Mesenchymal stem cell (in vitro differentiated cells and primary cell): ENCODE results near the gene FBXO7.

ENCODE experiments used
- DNase-seq: peaks from one replicate; pipeline ENCODE4 v3.0.0-alpha.2; 2013
- H2AFZ ChIP-seq: one replicate; pipeline ENCODE4 v1.6.1; 2013; ENCODE audit warnings: low read depth, mild to moderate bottlenecking, control low read depth, inconsistent platforms, low read length, moderate library complexity
- H2AK5ac ChIP-seq: 2 replicates; pipeline ENCODE4 v1.6.1; 2013; ENCODE audit warnings: low read length, moderate library complexity, mild to moderate bottlenecking, inconsistent platforms; ENCODE audit not compliant: severe bottlenecking
- H2BK120ac ChIP-seq: one replicate; pipeline ENCODE4 v1.6.1; 2013; ENCODE audit warnings: low read depth, mild to moderate bottlenecking, inconsistent platforms, low read length, moderate library complexity
- H2BK12ac ChIP-seq, 2 experiments: one replicate each; pipeline ENCODE4 v1.6.1; 2013; ENCODE audit warnings: inconsistent platforms in 2 of 2, low read length in 2 of 2, mild to moderate bottlenecking in 2 of 2, moderate library complexity in 2 of 2, control low read depth in 1 of 2
- H2BK15ac ChIP-seq: one replicate; pipeline ENCODE4 v1.6.1; 2013; ENCODE audit warnings: mild to moderate bottlenecking, low read depth, inconsistent platforms; ENCODE audit not compliant: poor library complexity, severe bottlenecking
- H2BK5ac ChIP-seq: 2 replicates; pipeline ENCODE4 v1.6.1; 2013; ENCODE audit warnings: low read depth, mild to moderate bottlenecking, low read length, control low read depth, inconsistent platforms; ENCODE audit not compliant: poor library complexity, severe bottlenecking
- H3K14ac ChIP-seq, 2 experiments: one replicate each; pipeline ENCODE4 v1.6.1; 2013; ENCODE audit warnings: inconsistent platforms in 2 of 2, low read length in 2 of 2, control low read depth in 1 of 2, mild to moderate bottlenecking in 1 of 2, moderate library complexity in 1 of 2
- H3K18ac ChIP-seq, 2 experiments: one replicate each; pipeline ENCODE4 v1.6.1; 2013; ENCODE audit warnings: inconsistent platforms in 2 of 2, low read length in 2 of 2, control low read depth in 1 of 2, low read depth in 1 of 2, mild to moderate bottlenecking in 1 of 2
- H3K23ac ChIP-seq, 2 experiments: one replicate each; pipeline ENCODE4 v1.6.1; 2013; ENCODE audit warnings: inconsistent platforms in 2 of 2, low read length in 2 of 2, mild to moderate bottlenecking in 2 of 2, moderate library complexity in 2 of 2, control low read depth in 1 of 2
- H3K27ac ChIP-seq: 2 replicates; pipeline ENCODE4 v1.5.1; 2013; ENCODE audit warnings: mild to moderate bottlenecking, moderate library complexity, low read length, control low read depth, inconsistent platforms; ENCODE audit not compliant: poor library complexity, severe bottlenecking
- H3K27me3 ChIP-seq, 2 experiments: 2 replicates each; pipeline versions ENCODE4 v1.6.1 to v1.7.0; 2013; ENCODE audit warnings: low read length in 2 of 2, mild to moderate bottlenecking in 2 of 2, moderate library complexity in 2 of 2, control low read depth in 1 of 2, inconsistent platforms in 1 of 2; ENCODE audit not compliant: control insufficient read depth in 1 of 2, insufficient read depth in 1 of 2
- H3K36me3 ChIP-seq, 2 experiments: 2 replicates each; pipeline versions ENCODE4 v1.6.1 to v1.7.0; 2013; ENCODE audit warnings: low read length in 2 of 2, control low read depth in 1 of 2, inconsistent platforms in 1 of 2, low read depth in 1 of 2, mild to moderate bottlenecking in 1 of 2; ENCODE audit not compliant: insufficient read depth in 2 of 2, control insufficient read depth in 1 of 2
- H3K4ac ChIP-seq, 2 experiments: one replicate each; pipeline ENCODE4 v1.6.1; 2013; ENCODE audit warnings: inconsistent platforms in 2 of 2, low read length in 2 of 2, mild to moderate bottlenecking in 2 of 2, moderate library complexity in 2 of 2, control low read depth in 1 of 2, low read depth in 1 of 2
- H3K4me1 ChIP-seq: 2 replicates; pipeline ENCODE4 v1.6.1; 2013; ENCODE audit warnings: low read depth, low read length, control low read depth; ENCODE audit not compliant: control insufficient read depth, insufficient read depth
- H3K4me2 ChIP-seq: 2 replicates; pipeline ENCODE4 v1.6.1; 2013; ENCODE audit warnings: low read length, mild to moderate bottlenecking, inconsistent platforms; ENCODE audit not compliant: poor library complexity, severe bottlenecking
- H3K4me3 ChIP-seq, 2 experiments: 2 replicates each; pipeline versions ENCODE4 v1.5.1 to v1.7.0; 2013; ENCODE audit warnings: low read length in 2 of 2, mild to moderate bottlenecking in 2 of 2, control low read depth in 1 of 2, low read depth in 1 of 2; ENCODE audit not compliant: insufficient read depth in 1 of 2
- H3K79me1 ChIP-seq: replicated peaks from 2 replicates; pipeline ENCODE4 v1.6.1; 2013; ENCODE audit warnings: mild to moderate bottlenecking, control low read depth, low read length, inconsistent platforms; ENCODE audit not compliant: poor library complexity, severe bottlenecking
- H3K9ac ChIP-seq: 2 replicates; pipeline ENCODE4 v1.7.0; 2013; ENCODE audit warnings: mild to moderate bottlenecking, low read length, moderate library complexity
- H3K9me3 ChIP-seq: 2 replicates; pipeline ENCODE4 v1.7.0; 2013; ENCODE audit warnings: mild to moderate bottlenecking, low read length; ENCODE audit not compliant: control insufficient read depth
- H4K8ac ChIP-seq: one replicate; pipeline ENCODE4 v1.6.1; 2013; ENCODE audit warnings: inconsistent platforms, mild to moderate bottlenecking, low read length, moderate library complexity
- H4K91ac ChIP-seq: one replicate; pipeline ENCODE4 v1.6.1; 2013; ENCODE audit warnings: mild to moderate bottlenecking, low read length, inconsistent platforms
- WGBS: methylation state at CpG from one replicate; pipeline ENCODE4 v1.1.7; 2013; ENCODE audit warnings: mixed read lengths; 5-methylcytosine and 5-hydroxymethylcytosine counted together

FBXO7 gene

DNA sequence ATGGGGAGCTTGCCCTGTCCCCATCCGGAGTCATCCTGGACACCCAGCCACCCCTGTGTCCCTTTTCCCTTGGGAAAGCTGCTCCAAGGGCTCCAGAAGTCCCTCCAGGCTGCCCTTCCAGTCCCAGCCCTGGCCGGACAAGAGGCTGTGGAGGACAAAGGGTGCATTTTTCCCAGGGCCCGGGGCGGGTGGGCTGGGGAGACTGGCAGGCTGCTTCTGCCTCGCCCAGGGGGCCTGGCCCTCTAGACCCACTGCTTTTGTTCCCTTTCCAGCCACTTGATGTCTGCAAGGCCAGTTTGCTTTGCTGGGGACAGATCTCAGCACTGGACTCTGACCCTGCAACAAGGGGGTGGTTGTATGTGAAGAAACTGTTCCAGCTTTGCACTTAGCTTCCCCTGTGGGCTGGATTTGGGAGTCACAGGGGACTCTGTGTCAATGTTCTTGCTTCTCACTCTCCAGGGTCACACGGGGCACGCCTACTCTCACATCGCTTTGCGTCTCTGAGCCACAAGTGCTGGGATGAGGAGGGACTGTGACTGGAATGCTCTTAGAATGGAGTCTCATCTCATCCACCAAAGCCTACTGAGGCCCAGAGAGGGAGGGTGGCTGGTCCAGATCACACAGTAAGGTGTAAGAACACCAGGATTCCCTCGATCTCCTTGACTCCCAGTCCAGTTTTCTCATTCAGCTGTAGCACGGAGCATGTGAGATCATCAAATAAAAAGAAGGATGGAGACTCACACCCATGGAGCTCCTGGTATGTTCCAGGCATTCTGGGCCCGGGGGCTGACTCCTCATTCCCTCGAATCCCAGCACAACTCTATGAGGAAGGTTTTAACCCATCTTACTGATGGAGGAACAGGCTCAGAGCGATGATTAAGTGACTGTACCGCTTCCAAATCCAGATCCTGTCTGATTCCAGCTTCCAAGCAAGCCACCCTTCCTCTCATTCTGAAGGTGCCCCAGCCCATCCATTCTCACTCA, 59.9 kb downstream of the FBXO7 start:
- peaks cover 7% of the 10 kb centered on the region for H3K4me1 ChIP-seq
- peak overlapping the region; percentile 56 for H2BK15ac ChIP-seq
- peak overlapping the region; percentile 66 for H2BK120ac ChIP-seq
- peak overlapping the region in 1 of 2 experiments; percentile 73 for H3K14ac ChIP-seq
- H4K91ac ChIP-seq, result peak overlapping the region; percentile 36
- H3K9ac ChIP-seq, result peak overlapping the region; percentile 67
- H3K4ac ChIP-seq, result peak overlapping the region; percentile 20 to 73
- H2AK5ac ChIP-seq, result no peak overlapping the region
- peak overlapping the region; percentile 52 to 85 for H3K18ac ChIP-seq
- no peak overlapping the region for H3K27ac ChIP-seq
- no peak overlapping the region for H2AFZ ChIP-seq
- H4K8ac ChIP-seq, result no peak overlapping the region
- H3K4me2 ChIP-seq, result no peak overlapping the region
- H2BK5ac ChIP-seq, result no peak overlapping the region
- H2BK12ac ChIP-seq, result peak overlapping the region; percentile 88 to 92
- H3K27me3 ChIP-seq, result peaks cover 0 to 28% of the 10 kb centered on the region in 2 experiments
- peak; percentile 25 for DNase-seq
- no peaks in the 10 kb centered on the region for H3K36me3 ChIP-seq
- 85% methylated on average over 15 of the region's 15 CpGs for WGBS
- no peaks in the 10 kb centered on the region for H3K79me1 ChIP-seq
- H3K9me3 ChIP-seq, result no peaks in the 10 kb centered on the region
- H3K23ac ChIP-seq, result no peak overlapping the region
- H3K4me3 ChIP-seq, result no peak overlapping the region

DNA sequence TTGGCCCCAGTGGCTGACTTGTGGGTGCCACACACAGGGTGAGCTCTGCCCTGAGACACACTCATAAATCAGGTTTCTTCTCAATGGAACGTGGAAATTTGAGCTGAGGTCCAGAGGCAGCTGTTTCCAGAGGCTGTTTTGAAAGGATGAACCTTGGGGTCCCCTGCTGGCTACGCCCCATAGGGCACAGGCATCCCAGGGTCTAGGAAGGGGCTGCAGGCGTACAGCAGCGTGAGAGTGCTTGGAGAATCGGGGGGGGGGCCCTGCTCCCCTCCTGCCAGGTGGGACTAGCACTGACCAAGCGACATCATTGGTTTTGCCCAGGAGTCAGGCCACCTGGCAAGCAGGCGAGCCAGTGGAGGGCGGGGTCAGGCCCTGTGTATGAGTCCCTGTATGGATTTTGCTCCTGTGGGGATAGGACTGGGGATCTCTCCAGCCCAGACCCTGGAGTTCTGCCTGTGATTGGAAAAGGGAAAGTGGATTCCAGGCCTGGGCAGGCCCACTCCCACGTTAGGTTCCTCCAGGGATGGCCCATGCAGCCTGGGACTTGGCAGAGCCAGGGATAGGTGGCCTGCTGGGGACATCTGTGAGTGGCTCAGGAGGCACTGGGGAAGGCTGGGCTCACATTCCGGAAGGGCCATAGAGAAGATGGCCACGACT, 61.0 kb downstream of the FBXO7 start:
- Histone ChIP-seq H3K4me1 (peaks cover 7% of the 10 kb centered on the region), H4K8ac (no peak overlapping the region), H3K9me3 (no peaks in the 10 kb centered on the region), H2BK5ac (no peak overlapping the region), H3K4me3 (no peak overlapping the region), H2BK15ac (no peak overlapping the region), H3K27ac (no peak overlapping the region), H2BK120ac (no peak overlapping the region), H3K4me2 (no peak overlapping the region), H2AFZ (no peak overlapping the region), H3K36me3 (no peaks in the 10 kb centered on the region), H3K27me3 (peaks cover 3 to 25% of the 10 kb centered on the region in 2 experiments), H3K4ac (no peak overlapping the region), H2AK5ac (no peak overlapping the region), H4K91ac (peak overlapping the region; percentile 61), H3K14ac (no peak overlapping the region), H2BK12ac (peak overlapping the region in 1 of 2 experiments; percentile 73), H3K9ac (no peak overlapping the region), H3K79me1 (no peaks in the 10 kb centered on the region), H3K23ac (no peak overlapping the region), H3K18ac (no peak overlapping the region)
- DNase-seq, result no peak
- WGBS, result 87% methylated on average over 11 of the region's 11 CpGs

DNA sequence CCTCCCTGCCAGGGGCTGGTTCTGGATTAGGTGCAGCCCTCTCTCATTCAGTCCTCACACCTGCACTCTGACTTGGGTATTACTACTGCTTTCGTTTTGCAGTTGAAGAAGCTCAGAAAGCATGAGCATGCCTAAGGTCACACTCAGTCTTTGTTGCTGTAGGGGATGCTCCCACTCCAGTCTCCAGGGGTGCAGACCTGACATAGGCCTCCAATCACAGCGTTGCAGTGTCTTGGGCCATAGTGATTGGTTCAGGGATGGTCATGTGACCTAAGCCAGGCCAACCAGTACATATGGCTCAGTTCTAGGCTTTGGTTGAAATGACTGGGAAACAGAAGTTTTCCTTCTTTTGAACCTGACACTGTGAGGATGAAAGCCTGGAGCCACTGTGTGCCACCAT, 61.7 kb downstream of the FBXO7 start:
- no peak overlapping the region for H3K23ac ChIP-seq
- H3K27ac ChIP-seq, result no peak overlapping the region
- no peak overlapping the region for H4K8ac ChIP-seq
- no peak overlapping the region for H2BK120ac ChIP-seq
- no peak overlapping the region for H2BK15ac ChIP-seq
- H3K18ac ChIP-seq, result peak overlapping the region in 1 of 2 experiments; percentile 10
- H3K27me3 ChIP-seq, result peaks cover 3 to 22% of the 10 kb centered on the region in 2 experiments
- no peak overlapping the region for H3K4me2 ChIP-seq
- peaks cover 7% of the 10 kb centered on the region for H3K4me1 ChIP-seq
- no peak overlapping the region for H3K9ac ChIP-seq
- no peaks in the 10 kb centered on the region for H3K9me3 ChIP-seq
- no peak overlapping the region for H2AK5ac ChIP-seq
- H2BK12ac ChIP-seq, result peak overlapping the region in 1 of 2 experiments; percentile 61
- WGBS, result 95% methylated on average over 2 of the region's 2 CpGs
- no peak overlapping the region for H3K14ac ChIP-seq
- peak overlapping the region; percentile 61 for H4K91ac ChIP-seq
- DNase-seq, result no peak
- no peaks in the 10 kb centered on the region for H3K79me1 ChIP-seq
- H3K36me3 ChIP-seq, result no peaks in the 10 kb centered on the region
- H2BK5ac ChIP-seq, result no peak overlapping the region
- H2AFZ ChIP-seq, result no peak overlapping the region
- H3K4me3 ChIP-seq, result no peak overlapping the region
- H3K4ac ChIP-seq, result peak overlapping the region in 1 of 2 experiments; percentile 43

DNA sequence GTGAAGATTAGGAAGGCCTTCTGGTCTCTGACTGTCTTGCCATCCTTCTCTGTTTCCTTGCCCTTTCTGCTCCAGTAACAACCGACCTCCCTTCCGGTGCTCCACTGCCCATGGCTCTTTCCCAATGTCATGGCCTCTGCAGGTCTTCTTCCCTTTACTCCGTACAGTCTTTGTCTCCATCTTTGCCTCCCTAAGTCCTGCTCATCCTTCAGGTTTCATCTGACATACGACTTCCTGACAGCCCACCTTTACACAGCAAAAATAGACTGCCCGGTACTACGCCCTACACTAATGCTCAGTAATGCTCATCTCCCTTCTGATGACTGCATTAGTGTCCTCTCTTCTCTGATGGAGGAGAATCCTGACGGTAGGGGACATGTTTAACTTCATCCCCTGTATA, 63.9 kb downstream of the FBXO7 start:
- H3K27ac ChIP-seq, result no peak overlapping the region
- no peak overlapping the region for H2BK5ac ChIP-seq
- no peaks in the 10 kb centered on the region for H3K36me3 ChIP-seq
- H2BK120ac ChIP-seq, result no peak overlapping the region
- no peaks in the 10 kb centered on the region for H3K9me3 ChIP-seq
- no peak overlapping the region for H2BK15ac ChIP-seq
- peak overlapping the region in 1 of 2 experiments; percentile 38 for H2BK12ac ChIP-seq
- no peak overlapping the region for H4K8ac ChIP-seq
- H3K4me2 ChIP-seq, result no peak overlapping the region
- DNase-seq, result no peak
- H2AFZ ChIP-seq, result no peak overlapping the region
- H3K14ac ChIP-seq, result no peak overlapping the region
- H2AK5ac ChIP-seq, result no peak overlapping the region
- no peak overlapping the region for H3K9ac ChIP-seq
- peak overlapping the region; percentile 11 for H4K91ac ChIP-seq
- H3K18ac ChIP-seq, result peak overlapping the region in 1 of 2 experiments; percentile 26
- no peak overlapping the region for H3K4me3 ChIP-seq
- WGBS, result 98% methylated on average over 7 of the region's 7 CpGs
- H3K23ac ChIP-seq, result no peak overlapping the region
- H3K27me3 ChIP-seq, result peaks cover 3 to 10% of the 10 kb centered on the region in 2 experiments
- H3K79me1 ChIP-seq, result no peaks in the 10 kb centered on the region
- no peak overlapping the region for H3K4ac ChIP-seq
- H3K4me1 ChIP-seq, result no peaks in the 10 kb centered on the region
